ENCODE measurements around the gene BABAM2. TPM values are rescaled to one million over a fixed set of nuclear protein-coding genes. Genes with fewer than 3 reads are reported as not detected.
"Not testable (repeated sequence)": the region's sequence is repeated elsewhere in the genome, so short reads cannot be mapped to it uniquely, and the experiment has no call there.

The BABAM2 gene
- total and polyA plus RNA-seq, 2 experiments from 2014 or later, result 35.2 to 46.1 TPM

- no peak for DNase-seq
- Histone ChIP-seq H3K4me1 (ENCODE audit: insufficient read depth) (peaks cover 32% of the 10 kb centered on the region), H3K27me3 (replicated peaks; ENCODE audit: insufficient read depth) (no peaks in the 10 kb centered on the region), H3K27ac (no peak overlapping the region), H3K79me2 (ENCODE audit: insufficient read depth) (peaks cover 30% of the 10 kb centered on the region), H4K20me1 (ENCODE audit: insufficient read depth) (no peaks in the 10 kb centered on the region), H3K9me3 (ENCODE audit: low read depth) (no peaks in the 10 kb centered on the region), H3K4me3 (no peak overlapping the region), H2AFZ (no peak overlapping the region), H3K9ac (no peak overlapping the region), H3K9me2 (ENCODE audit: insufficient read depth) (no peaks in the 10 kb centered on the region), H3F3A (ENCODE audit: insufficient read depth) (peaks cover 38% of the 10 kb centered on the region), H3K4me2 (ENCODE audit: unreplicated experiment) (no peak overlapping the region), H3K36me3 (ENCODE audit: low read depth) (no peaks in the 10 kb centered on the region)
- TF ChIP-seq EZH2 (IDR thresholded peaks at IDR 0.05; ENCODE audit: insufficient read depth, poor library complexity, severe bottlenecking), result no peak
- no peak for TF ChIP-seq EZH2phosphoT487 (IDR thresholded peaks at IDR 0.05; ENCODE audit: insufficient read depth, low read depth)
- 98% methylated on average over 3 of the region's 3 CpGs for WGBS, 2 experiments (ENCODE audit: low coverage in 1 of 2, low lambda C conversion rate in 2 of 2, missing lambda C conversion rate in 2 of 2)
- in situ Hi-C loops (cut with MboI), result no loop called here
These were observed 73.5 kb downstream of the BABAM2 start for GRCh38 chr2:27964067-27964466.

GRCh38 chr2:27965841-27966240 lies 75.3 kb downstream of the BABAM2 start:
- 96 to 100% methylated on average over 2 of the region's 2 CpGs for WGBS, 2 experiments (ENCODE audit: low coverage in 1 of 2, low lambda C conversion rate in 2 of 2, missing lambda C conversion rate in 2 of 2)
- H3K4me1 ChIP-seq (ENCODE audit: insufficient read depth), result peaks cover 17% of the 10 kb centered on the region
- no peak overlapping the region for H3K4me3 ChIP-seq
- no peaks in the 10 kb centered on the region for H3K36me3 ChIP-seq (ENCODE audit: low read depth)
- DNase-seq, result no peak
- H3K9me3 ChIP-seq (ENCODE audit: low read depth), result no peaks in the 10 kb centered on the region
- H4K20me1 ChIP-seq (ENCODE audit: insufficient read depth), result no peaks in the 10 kb centered on the region
- no peak overlapping the region for H2AFZ ChIP-seq
- H3K27me3 ChIP-seq (replicated peaks; ENCODE audit: insufficient read depth), result no peaks in the 10 kb centered on the region
- in situ Hi-C loops (cut with MboI), result no loop called here
- no peak overlapping the region for H3K27ac ChIP-seq
- H3K79me2 ChIP-seq (ENCODE audit: insufficient read depth), result peaks cover 30% of the 10 kb centered on the region
- no peaks in the 10 kb centered on the region for H3K9me2 ChIP-seq (ENCODE audit: insufficient read depth)
- no peak overlapping the region for H3K4me2 ChIP-seq (ENCODE audit: unreplicated experiment)
- TF ChIP-seq EZH2phosphoT487 (IDR thresholded peaks at IDR 0.05; ENCODE audit: insufficient read depth, low read depth) (no peak), EZH2 (IDR thresholded peaks at IDR 0.05; ENCODE audit: insufficient read depth, poor library complexity, severe bottlenecking) (no peak)
- H3K9ac ChIP-seq, result no peak overlapping the region
- H3F3A ChIP-seq (ENCODE audit: insufficient read depth), result peaks cover 22% of the 10 kb centered on the region

- Histone ChIP-seq H3K36me3 (ENCODE audit: low read depth) (no peaks in the 10 kb centered on the region), H3K27ac (no peak overlapping the region), H3F3A (ENCODE audit: insufficient read depth) (peaks cover 15% of the 10 kb centered on the region), H2AFZ (no peak overlapping the region), H3K27me3 (replicated peaks; ENCODE audit: insufficient read depth) (no peaks in the 10 kb centered on the region), H3K9ac (no peak overlapping the region), H3K9me2 (ENCODE audit: insufficient read depth) (no peaks in the 10 kb centered on the region), H3K9me3 (ENCODE audit: low read depth) (no peaks in the 10 kb centered on the region), H3K4me2 (ENCODE audit: unreplicated experiment) (no peak overlapping the region), H4K20me1 (ENCODE audit: insufficient read depth) (no peaks in the 10 kb centered on the region), H3K4me1 (ENCODE audit: insufficient read depth) (peaks cover 11% of the 10 kb centered on the region), H3K79me2 (ENCODE audit: insufficient read depth) (peaks cover 30% of the 10 kb centered on the region), H3K4me3 (no peak overlapping the region)
- DNase-seq, result peak; percentile 8
- TF ChIP-seq EZH2phosphoT487 (IDR thresholded peaks at IDR 0.05; ENCODE audit: insufficient read depth, low read depth) (no peak), EZH2 (IDR thresholded peaks at IDR 0.05; ENCODE audit: insufficient read depth, poor library complexity, severe bottlenecking) (no peak)
- 48 to 62% methylated on average over 3 of the region's 3 CpGs for WGBS, 2 experiments (ENCODE audit: low coverage in 1 of 2, low lambda C conversion rate in 2 of 2, missing lambda C conversion rate in 2 of 2)
- in situ Hi-C loops (cut with MboI), result no loop called here
These were observed 75.9 kb downstream of the BABAM2 start for GRCh38 chr2:27966466-27966865.

GRCh38 chr2:27967076-27967475 lies 76.5 kb downstream of the BABAM2 start:
- Histone ChIP-seq H3K27me3 (replicated peaks; ENCODE audit: insufficient read depth) (no peaks in the 10 kb centered on the region), H3K27ac (no peak overlapping the region), H3K79me2 (ENCODE audit: insufficient read depth) (peaks cover 29% of the 10 kb centered on the region), H3F3A (ENCODE audit: insufficient read depth) (peaks cover 9% of the 10 kb centered on the region), H4K20me1 (ENCODE audit: insufficient read depth) (no peaks in the 10 kb centered on the region), H3K9me3 (ENCODE audit: low read depth) (no peaks in the 10 kb centered on the region), H3K4me2 (ENCODE audit: unreplicated experiment) (no peak overlapping the region), H3K4me3 (no peak overlapping the region), H3K9ac (no peak overlapping the region), H2AFZ (no peak overlapping the region), H3K36me3 (ENCODE audit: low read depth) (no peaks in the 10 kb centered on the region), H3K9me2 (ENCODE audit: insufficient read depth) (no peaks in the 10 kb centered on the region), H3K4me1 (ENCODE audit: insufficient read depth) (0 out of 2 replicates have a peak, but pooled peaks cover 7% of the 10 kb centered on the region)
- no peak for DNase-seq
- in situ Hi-C loops (cut with MboI), result no loop called here
- TF ChIP-seq EZH2 (IDR thresholded peaks at IDR 0.05; ENCODE audit: insufficient read depth, poor library complexity, severe bottlenecking) (no peak), EZH2phosphoT487 (IDR thresholded peaks at IDR 0.05; ENCODE audit: insufficient read depth, low read depth) (no peak)
- WGBS, 2 experiments (ENCODE audit: low coverage in 1 of 2, low lambda C conversion rate in 2 of 2, missing lambda C conversion rate in 2 of 2), result 66 to 73% methylated on average over 4 of the region's 4 CpGs

- H3K9ac ChIP-seq; H3K4me1 ChIP-seq (ENCODE audit: insufficient read depth); H3K9me3 ChIP-seq (ENCODE audit: low read depth); H4K20me1 ChIP-seq (ENCODE audit: insufficient read depth); in situ Hi-C loops (cut with MboI); H3K4me3 ChIP-seq; H3K36me3 ChIP-seq (ENCODE audit: low read depth); H2AFZ ChIP-seq; DNase-seq; H3K9me2 ChIP-seq (ENCODE audit: insufficient read depth); H3K27ac ChIP-seq; H3K4me2 ChIP-seq (ENCODE audit: unreplicated experiment); H3F3A ChIP-seq (ENCODE audit: insufficient read depth); H3K27me3 ChIP-seq (replicated peaks; ENCODE audit: insufficient read depth): not testable (repeated sequence)
- 91 to 100% methylated on average over 4 of the region's 4 CpGs for WGBS, 2 experiments (ENCODE audit: low coverage in 1 of 2, low lambda C conversion rate in 2 of 2, missing lambda C conversion rate in 2 of 2)
- H3K79me2 ChIP-seq (ENCODE audit: insufficient read depth), result peaks cover 20% of the 10 kb centered on the region
These were observed 77.5 kb downstream of the BABAM2 start for GRCh38 chr2:27968045-27968444.

- H4K20me1 ChIP-seq (ENCODE audit: insufficient read depth); H3K27me3 ChIP-seq (replicated peaks; ENCODE audit: insufficient read depth); H3K4me3 ChIP-seq; H3K9me2 ChIP-seq (ENCODE audit: insufficient read depth); H3K9ac ChIP-seq; H3F3A ChIP-seq (ENCODE audit: insufficient read depth); H3K36me3 ChIP-seq (ENCODE audit: low read depth); in situ Hi-C loops (cut with MboI); H3K9me3 ChIP-seq (ENCODE audit: low read depth); H3K27ac ChIP-seq; DNase-seq; H2AFZ ChIP-seq; H3K4me2 ChIP-seq (ENCODE audit: unreplicated experiment): not testable (repeated sequence)
- Histone ChIP-seq H3K4me1 (ENCODE audit: insufficient read depth) (peaks cover 10% of the 10 kb centered on the region; the same call in 1 of the 2 replicates), H3K79me2 (ENCODE audit: insufficient read depth) (peaks cover 13% of the 10 kb centered on the region; the same call in 1 of the 2 replicates)
- WGBS, 2 experiments (ENCODE audit: low coverage in 1 of 2, low lambda C conversion rate in 2 of 2, missing lambda C conversion rate in 2 of 2), result 92 to 100% methylated on average over 2 of the region's 2 CpGs
These were observed 78.4 kb downstream of the BABAM2 start for GRCh38 chr2:27968957-27969356.
